Measurements from ENCODE around the gene SLU7. TPM values are rescaled to one million over a fixed set of nuclear protein-coding genes. Genes with fewer than 3 reads are reported as not detected.
A peak's percentile ranks its signal among the peaks of the same experiment; 100 is the strongest.

The SLU7 gene
- total and polyA plus RNA-seq, 7 experiments from 2014 or later: 53.0 to 85.3 (median 77.0) TPM

- Mint-ChIP-seq H3K27me3 (peaks cover 74 to 80% (median 77%) of the 10 kb centered on the region in 5 donors), H3K27ac (peak overlapping the region in 1 of 9 donors; percentile 12), H3K4me3 (peak overlapping the region; percentile 43 to 81 (median 64)), H3K4me1 (peaks cover 6 to 20% (median 17%) of the 10 kb centered on the region in 7 donors), H3K36me3 (peaks cover 0 to 4% (median 0%) of the 10 kb centered on the region in 5 donors), H3K9me3 (no peaks in the 10 kb centered on the region)
- POLR2A ChIA-PET: no interaction called here
- ATAC-seq: no peak
- Histone ChIP-seq H3K27me3 (ENCODE audit: control insufficient read depth in 2 of 2, insufficient read depth in 2 of 2, low read length in 2 of 2) (peaks cover 0 to 23% of the 10 kb centered on the region in 2 donors), H3K9me3 (ENCODE audit: control insufficient read depth in 2 of 3, low read length in 3 of 3) (no peaks in the 10 kb centered on the region), H3K4me1 (ENCODE audit: control insufficient read depth in 2 of 2, insufficient read depth in 2 of 2, low read length in 2 of 2) (peaks cover 0 to 5% of the 10 kb centered on the region in 2 donors), H3K27ac (ENCODE audit: low read depth, low read length) (no peak overlapping the region), H3K4me3 (ENCODE audit: low read length) (no peak overlapping the region), H3K36me3 (ENCODE audit: control insufficient read depth in 2 of 3, insufficient read depth in 3 of 3, low read length in 3 of 3) (no peaks in the 10 kb centered on the region)
- CTCF ChIA-PET: no interaction called here
- intact Hi-C loops (cut with micrococcal nuclease): no loop called here
- no peak for DNase-seq
These were observed 48.2 kb downstream of the SLU7 start for GRCh38 chr5:160370713-160371034.

DNA sequence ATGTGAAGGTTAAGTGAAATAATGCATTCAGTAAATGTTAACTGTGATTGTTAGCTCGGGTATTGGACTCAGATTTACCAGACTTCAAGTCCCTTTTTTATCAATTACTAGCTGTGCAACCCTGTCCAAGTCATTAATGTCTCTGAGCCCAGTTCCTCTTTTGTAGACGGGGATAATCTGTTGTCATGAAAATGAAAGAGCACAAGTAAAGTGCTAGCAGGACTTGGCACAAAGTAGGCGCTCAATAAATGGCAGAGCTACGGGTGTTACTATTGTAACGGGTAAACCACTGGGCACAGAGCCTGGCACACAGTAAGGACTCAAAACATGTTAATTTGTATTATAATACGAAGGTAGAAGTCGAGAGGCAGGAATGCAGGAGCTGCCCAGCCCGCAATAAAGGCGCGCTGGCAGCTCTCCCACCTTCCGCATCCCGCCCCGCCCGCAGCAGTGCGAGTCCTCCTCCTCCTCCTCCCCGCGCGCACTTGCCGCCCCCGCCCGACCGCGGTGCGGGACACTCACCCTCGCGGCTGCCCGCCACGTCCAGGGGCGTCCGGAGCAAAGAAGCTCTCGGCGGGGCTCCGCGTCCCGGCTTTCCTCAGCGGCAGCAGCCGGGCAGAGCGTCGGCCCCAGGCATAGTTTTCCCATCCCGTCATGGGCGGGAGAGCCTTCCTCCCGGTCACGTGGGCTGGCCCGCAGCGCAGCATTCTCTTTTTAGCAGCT, 48.7 kb downstream of the SLU7 start, which contains the start of gene C1QTNF2:
TSS of gene C1QTNF2 (minus strand) at position 637 of the 723 bp plus-strand sequence. CDS start 15,615 bp downstream, outside the sequence.
- peaks cover 0 to 4% (median 0%) of the 10 kb centered on the region in 5 donors for H3K36me3 Mint-ChIP-seq
- Histone ChIP-seq H3K27ac (ENCODE audit: low read depth, low read length) (no peak within 1 kb of the TSS), H3K4me3 (ENCODE audit: low read length) (peak within 1 kb of the TSS; percentile 33), H3K9me3 (ENCODE audit: control insufficient read depth in 2 of 3, low read length in 3 of 3) (no peaks in the 10 kb centered on the region), H3K4me1 (ENCODE audit: control insufficient read depth in 2 of 2, insufficient read depth in 2 of 2, low read length in 2 of 2) (peaks cover 0 to 5% of the 10 kb centered on the region in 2 donors), H3K36me3 (ENCODE audit: control insufficient read depth in 2 of 3, insufficient read depth in 3 of 3, low read length in 3 of 3) (no peaks in the 10 kb centered on the region), H3K27me3 (ENCODE audit: control insufficient read depth in 2 of 2, insufficient read depth in 2 of 2, low read length in 2 of 2) (peaks cover 0 to 23% of the 10 kb centered on the region in 2 donors)
- H3K9me3 Mint-ChIP-seq: no peaks in the 10 kb centered on the region
- intact Hi-C loops (cut with micrococcal nuclease): no loop called here
- H3K4me3 Mint-ChIP-seq: peak within 1 kb of the TSS; percentile 63 to 81 (median 66)
- peak within 1 kb of the TSS in 1 of 9 donors; percentile 12 for H3K27ac Mint-ChIP-seq
- CTCF ChIA-PET: no interaction called here
- H3K4me1 Mint-ChIP-seq: peaks cover 6 to 20% (median 17%) of the 10 kb centered on the region in 7 donors
- ATAC-seq (peak; percentile 27), DNase-seq (peak in 1 of 9 donors; percentile 26)
- POLR2A ChIA-PET: no interaction called here
- peaks cover 72 to 78% (median 77%) of the 10 kb centered on the region in 5 donors for H3K27me3 Mint-ChIP-seq

GRCh38 chr5:160367885-160368284, 51.0 kb downstream of the SLU7 start:
- H3K9me3 Mint-ChIP-seq: no peaks in the 10 kb centered on the region
- DNase-seq (no peak), ATAC-seq (no peak)
- Histone ChIP-seq H3K9me3 (ENCODE audit: control insufficient read depth in 2 of 3, low read length in 3 of 3) (no peaks in the 10 kb centered on the region), H3K4me1 (ENCODE audit: control insufficient read depth in 2 of 2, insufficient read depth in 2 of 2, low read length in 2 of 2) (peaks cover 0 to 5% of the 10 kb centered on the region in 2 donors), H3K27me3 (ENCODE audit: control insufficient read depth in 2 of 2, insufficient read depth in 2 of 2, low read length in 2 of 2) (peaks cover 0 to 23% of the 10 kb centered on the region in 2 donors), H3K27ac (ENCODE audit: low read depth, low read length) (no peak overlapping the region), H3K4me3 (ENCODE audit: low read length) (no peak overlapping the region), H3K36me3 (ENCODE audit: control insufficient read depth in 2 of 3, insufficient read depth in 3 of 3, low read length in 3 of 3) (no peaks in the 10 kb centered on the region)
- H3K27ac Mint-ChIP-seq: no peak overlapping the region
- CTCF ChIA-PET: no interaction called here
- peaks cover 6 to 20% (median 17%) of the 10 kb centered on the region in 7 donors for H3K4me1 Mint-ChIP-seq
- H3K27me3 Mint-ChIP-seq: peaks cover 61 to 69% (median 68%) of the 10 kb centered on the region in 5 donors
- POLR2A ChIA-PET: no interaction called here
- intact Hi-C loops (cut with micrococcal nuclease): no loop called here
- peaks cover 0 to 4% (median 0%) of the 10 kb centered on the region in 5 donors for H3K36me3 Mint-ChIP-seq
- H3K4me3 Mint-ChIP-seq: no peak overlapping the region

DNA sequence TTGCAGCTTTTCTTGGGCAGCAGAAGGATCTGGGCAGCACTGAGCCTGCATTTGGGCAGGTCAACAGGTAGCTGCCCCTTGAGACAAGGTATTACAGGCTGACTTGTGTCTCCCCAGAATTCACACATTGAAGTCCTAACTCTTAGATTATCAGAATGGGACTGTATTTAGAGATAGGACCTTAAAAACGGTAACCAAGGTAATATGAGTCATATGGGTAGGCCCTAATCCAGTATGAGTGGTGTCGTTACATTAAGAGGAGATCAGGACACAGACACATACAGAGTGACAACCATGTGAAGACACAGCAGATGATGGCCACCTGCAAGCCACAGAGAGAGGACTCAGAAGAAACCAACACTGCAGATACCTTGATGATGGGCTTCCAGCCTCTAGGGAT, 51.6 kb downstream of the SLU7 start:
- Mint-ChIP-seq H3K27me3 (peaks cover 55 to 65% (median 62%) of the 10 kb centered on the region in 5 donors), H3K9me3 (no peaks in the 10 kb centered on the region), H3K4me1 (peaks cover 6 to 20% (median 17%) of the 10 kb centered on the region in 7 donors), H3K4me3 (no peak overlapping the region), H3K27ac (no peak overlapping the region), H3K36me3 (peaks cover 0 to 4% (median 0%) of the 10 kb centered on the region in 5 donors)
- Histone ChIP-seq H3K27me3 (ENCODE audit: control insufficient read depth in 2 of 2, insufficient read depth in 2 of 2, low read length in 2 of 2) (peaks cover 0 to 23% of the 10 kb centered on the region in 2 donors), H3K4me1 (ENCODE audit: control insufficient read depth in 2 of 2, insufficient read depth in 2 of 2, low read length in 2 of 2) (peaks cover 0 to 5% of the 10 kb centered on the region in 2 donors), H3K27ac (ENCODE audit: low read depth, low read length) (no peak overlapping the region), H3K9me3 (ENCODE audit: control insufficient read depth in 2 of 3, low read length in 3 of 3) (no peaks in the 10 kb centered on the region), H3K36me3 (ENCODE audit: control insufficient read depth in 2 of 3, insufficient read depth in 3 of 3, low read length in 3 of 3) (no peaks in the 10 kb centered on the region), H3K4me3 (ENCODE audit: low read length) (no peak overlapping the region)
- POLR2A ChIA-PET: interaction anchor here (0.7 kb wide), 2 partner anchors 9 to 48 kb away, joined by 3 read pairs; no protein-coding TSS in a partner anchor
- CTCF ChIA-PET: no interaction called here
- ATAC-seq (no peak), DNase-seq (no peak)
- intact Hi-C loops (cut with micrococcal nuclease): no loop called here

DNA sequence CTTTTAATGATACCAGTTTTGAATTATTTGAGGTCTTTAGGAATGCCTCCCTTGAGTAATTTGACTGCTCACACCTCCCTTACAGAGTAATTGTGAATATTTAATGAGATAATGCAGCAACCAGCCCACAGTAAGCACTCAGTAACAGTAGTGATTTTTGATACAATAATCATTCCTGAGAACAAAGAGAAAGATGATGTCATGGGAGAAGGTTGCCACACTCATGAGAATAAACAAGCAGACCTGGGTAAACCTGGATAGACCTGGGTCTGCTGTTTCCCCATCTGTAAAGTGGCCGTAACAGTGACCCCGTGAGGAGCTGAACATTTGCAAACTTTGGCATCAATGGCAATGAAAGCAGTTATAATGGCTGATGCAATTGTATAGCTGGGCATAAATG, 52.7 kb downstream of the SLU7 start:
- Mint-ChIP-seq H3K27ac (no peak overlapping the region), H3K27me3 (peaks cover 47 to 59% (median 53%) of the 10 kb centered on the region in 5 donors), H3K9me3 (no peaks in the 10 kb centered on the region), H3K36me3 (peaks cover 0 to 4% (median 0%) of the 10 kb centered on the region in 5 donors), H3K4me1 (peaks cover 6 to 20% (median 17%) of the 10 kb centered on the region in 7 donors), H3K4me3 (peak overlapping the region in 1 of 10 donors; percentile 31)
- Histone ChIP-seq H3K4me3 (ENCODE audit: low read length) (no peak overlapping the region), H3K27me3 (ENCODE audit: control insufficient read depth in 2 of 2, insufficient read depth in 2 of 2, low read length in 2 of 2) (peaks cover 0 to 23% of the 10 kb centered on the region in 2 donors), H3K9me3 (ENCODE audit: control insufficient read depth in 2 of 3, low read length in 3 of 3) (no peaks in the 10 kb centered on the region), H3K4me1 (ENCODE audit: control insufficient read depth in 2 of 2, insufficient read depth in 2 of 2, low read length in 2 of 2) (peaks cover 0 to 5% of the 10 kb centered on the region in 2 donors), H3K27ac (ENCODE audit: low read depth, low read length) (no peak overlapping the region), H3K36me3 (ENCODE audit: control insufficient read depth in 2 of 3, insufficient read depth in 3 of 3, low read length in 3 of 3) (no peaks in the 10 kb centered on the region)
- ATAC-seq: no peak
- CTCF ChIA-PET: interaction anchor here (0.5 to 0.7 kb wide), 2 partner anchors 190 to 207 kb away, joined by 3 read pairs; no protein-coding TSS in a partner anchor
- POLR2A ChIA-PET: no interaction called here
- intact Hi-C loops (cut with micrococcal nuclease): no loop called here
- DNase-seq: no peak

DNA sequence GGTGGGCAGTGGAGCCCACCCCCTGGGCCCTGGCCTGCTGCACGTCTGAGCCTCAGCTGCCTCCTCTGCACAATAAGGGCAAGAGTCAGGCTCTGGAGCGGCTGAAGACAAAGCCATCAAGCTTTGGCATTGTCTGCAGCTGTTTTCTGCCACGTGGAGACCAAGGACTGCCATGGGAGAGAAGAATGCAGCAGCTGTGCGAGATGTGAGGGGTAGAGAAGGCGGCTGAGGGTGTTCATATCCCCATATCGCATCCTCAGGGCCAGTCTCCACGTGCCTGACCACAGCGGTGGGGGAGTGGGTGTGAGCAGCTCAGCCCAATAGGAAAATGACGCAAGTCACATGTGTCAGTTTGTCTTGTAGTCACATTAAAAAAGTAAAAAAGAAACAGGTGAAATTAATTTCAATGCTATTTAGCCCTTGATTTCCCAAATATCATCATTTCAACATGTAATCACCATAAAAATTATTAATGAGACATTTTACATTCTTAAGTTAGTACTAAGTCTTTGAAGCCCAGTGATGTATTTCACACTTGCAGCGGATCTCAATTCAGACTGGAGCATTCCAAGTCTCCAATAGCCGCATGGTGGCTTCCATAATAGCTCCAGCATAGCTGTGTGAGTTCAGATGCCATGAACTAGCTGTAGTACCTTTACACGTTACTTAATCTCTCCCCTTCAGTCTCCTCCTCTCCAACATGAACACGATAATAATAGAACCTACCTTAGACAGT, 55.1 kb downstream of the SLU7 start:
- Mint-ChIP-seq H3K36me3 (peaks cover 0 to 4% (median 0%) of the 10 kb centered on the region in 5 donors), H3K4me3 (no peak overlapping the region), H3K4me1 (peaks cover 0 to under 1% (median 0%) of the 10 kb centered on the region in 7 donors), H3K27ac (no peak overlapping the region), H3K27me3 (peaks cover 30 to 45% (median 32%) of the 10 kb centered on the region in 5 donors), H3K9me3 (no peaks in the 10 kb centered on the region)
- H3K9me3 ChIP-seq (ENCODE audit: control insufficient read depth in 2 of 3, low read length in 3 of 3): no peaks in the 10 kb centered on the region
- no peaks in the 10 kb centered on the region for H3K36me3 ChIP-seq (ENCODE audit: control insufficient read depth in 2 of 3, insufficient read depth in 3 of 3, low read length in 3 of 3)
- no peak overlapping the region for H3K4me3 ChIP-seq (ENCODE audit: low read length)
- no peaks in the 10 kb centered on the region for H3K4me1 ChIP-seq (ENCODE audit: control insufficient read depth in 2 of 2, insufficient read depth in 2 of 2, low read length in 2 of 2)
- ATAC-seq (no peak), DNase-seq (no peak)
- CTCF ChIA-PET: interaction anchor here (0.5 kb wide), 1 partner anchor 1327 kb away, joined by 5 read pairs; no protein-coding TSS in a partner anchor
- no peak overlapping the region for H3K27ac ChIP-seq (ENCODE audit: low read depth, low read length)
- intact Hi-C loops (cut with micrococcal nuclease): no loop called here
- H3K27me3 ChIP-seq (ENCODE audit: control insufficient read depth in 2 of 2, insufficient read depth in 2 of 2, low read length in 2 of 2): peaks cover 0 to 5% of the 10 kb centered on the region in 2 donors
- POLR2A ChIA-PET: no interaction called here

Measured in naive thymus-derived CD4-positive, alpha-beta T cell (primary cell).